IMR-90 (cell line): ENCODE measurements around the gene PLOD1. TPM values are rescaled to one million over a fixed set of nuclear protein-coding genes. Genes with fewer than 3 reads are reported as not detected.

Source experiments
- ATAC-seq: fragments of 200-7000 bp; cut with Tn5 transposase; 2 replicates; pipeline ENCODE4 v1.9.1; 2020; ENCODE audit warnings: low read depth, mild to moderate bottlenecking, moderate library complexity
- BruUV-seq: library from RNA; stranded (reverse); fragments of 400-500 nt; replicated peaks from 2 replicates; lab custom pipeline; 2021; lab: Mats Ljungman, UMichigan
- CTCF ChIA-PET: fragments of 300-600 bp; formaldehyde crosslinking; extraction: SDS; loops from one replicate; lab custom pipeline; 2021; ENCODE audit warnings: antibody characterized with exemption; lab: Yijun Ruan, JAX
- POLR2A ChIA-PET: fragments of 300-600 bp; sonication (Branson Sonifier 250); formaldehyde crosslinking; loops from one replicate; lab custom pipeline; 2022; ENCODE audit warnings: antibody characterized with exemption; ENCODE audit not compliant: unreplicated experiment; lab: Charles Lee
- DNase-seq: peaks from one replicate; pipeline ENCODE4 v3.0.0; 2013
- H2AFZ ChIP-seq: replicated peaks from 2 replicates; pipeline ENCODE3; 2013; ENCODE audit warnings: low read length, mild to moderate bottlenecking; ENCODE audit not compliant: poor library complexity
- H2AK5ac ChIP-seq: 2 replicates; pipeline ENCODE4 v1.6.1; 2013; ENCODE audit warnings: low read depth, low read length, inconsistent platforms
- H2AK9ac ChIP-seq: replicated peaks from 2 replicates; pipeline ENCODE3; 2013; ENCODE audit warnings: mild to moderate bottlenecking, low read depth, low read length, moderate library complexity; ENCODE audit not compliant: poor library complexity
- H2BK120ac ChIP-seq: 2 replicates; pipeline ENCODE4 v1.6.1; 2013; ENCODE audit warnings: low read depth, low read length, inconsistent platforms
- H2BK15ac ChIP-seq: 3 replicates; pipeline ENCODE4 v1.6.1; 2013; ENCODE audit warnings: low read depth, low read length, inconsistent platforms
- H2BK20ac ChIP-seq: 2 replicates; pipeline ENCODE4 v1.6.1; 2013; ENCODE audit warnings: low read depth, mild to moderate bottlenecking, inconsistent platforms, low read length, moderate library complexity
- H2BK5ac ChIP-seq: 2 replicates; pipeline ENCODE4 v1.6.1; 2013; ENCODE audit warnings: mild to moderate bottlenecking, low read depth, low read length, inconsistent platforms; ENCODE audit not compliant: poor library complexity, severe bottlenecking
- H3K14ac ChIP-seq: replicated peaks from 2 replicates; pipeline ENCODE4 v1.6.1; 2013; ENCODE audit warnings: low read depth, low read length, inconsistent platforms
- H3K18ac ChIP-seq: 2 replicates; pipeline ENCODE4 v1.6.1; 2013; ENCODE audit warnings: low read depth, low read length, control low read depth
- H3K23ac ChIP-seq: 2 replicates; pipeline ENCODE4 v1.6.1; 2013; ENCODE audit warnings: low read depth, low read length, inconsistent platforms
- H3K27ac ChIP-seq: 2 replicates; pipeline ENCODE4 v1.5.1; 2013; ENCODE audit warnings: mild to moderate bottlenecking, control low read depth, low read length; ENCODE audit not compliant: insufficient read depth
- H3K27me3 ChIP-seq: 2 replicates; pipeline ENCODE4 v1.6.1; 2013; ENCODE audit warnings: low read length; ENCODE audit not compliant: control insufficient read depth, insufficient read depth
- H3K36me3 ChIP-seq: 2 replicates; pipeline ENCODE4 v1.6.1; 2013; ENCODE audit warnings: low read length, mixed read lengths; ENCODE audit not compliant: control insufficient read depth, insufficient read depth
- H3K4ac ChIP-seq: 2 replicates; pipeline ENCODE4 v1.6.1; 2013; ENCODE audit warnings: low read depth, low read length, inconsistent platforms
- H3K4me1 ChIP-seq: 2 replicates; pipeline ENCODE4 v1.6.1; 2013; ENCODE audit warnings: low read length, mixed read lengths; ENCODE audit not compliant: control insufficient read depth, insufficient read depth
- H3K4me2 ChIP-seq: 2 replicates; pipeline ENCODE4 v1.6.1; 2013; ENCODE audit warnings: low read depth, mild to moderate bottlenecking, control low read depth, low read length, moderate library complexity
- H3K4me3 ChIP-seq: 2 replicates; pipeline ENCODE4 v1.5.1; 2013; ENCODE audit warnings: low read depth, mild to moderate bottlenecking, control low read depth, low read length, moderate library complexity; ENCODE audit not compliant: insufficient read depth
- H3K56ac ChIP-seq: 2 replicates; pipeline ENCODE4 v1.6.1; 2013; ENCODE audit warnings: low read length, inconsistent platforms; ENCODE audit not compliant: insufficient read depth; ENCODE audit errors: extremely low read depth
- H3K79me1 ChIP-seq, 2 experiments: 2 replicates each; pipeline ENCODE4 v1.6.1; 2013; ENCODE audit warnings: low read length in 2 of 2, inconsistent platforms in 1 of 2, low read depth in 1 of 2
- H3K9ac ChIP-seq: 2 replicates; pipeline ENCODE4 v1.6.1; 2013; ENCODE audit warnings: low read depth, low read length, control low read depth
- H3K9me1 ChIP-seq: 2 replicates; pipeline ENCODE4 v1.6.1; 2013; ENCODE audit warnings: low read length, inconsistent platforms; ENCODE audit not compliant: insufficient read depth
- H3K9me3 ChIP-seq: 2 replicates; pipeline ENCODE4 v1.6.1; 2013; ENCODE audit warnings: low read length; ENCODE audit not compliant: control insufficient read depth, insufficient read depth
- H4K20me1 ChIP-seq: 2 replicates; pipeline ENCODE4 v1.6.1; 2013; ENCODE audit warnings: low read length, inconsistent platforms; ENCODE audit not compliant: insufficient read depth
- H4K5ac ChIP-seq: 2 replicates; pipeline ENCODE4 v1.6.1; 2013; ENCODE audit warnings: mild to moderate bottlenecking, low read depth, low read length, control low read depth
- H4K8ac ChIP-seq, 2 experiments: 2 replicates each; pipeline ENCODE4 v1.6.1; 2013; ENCODE audit warnings: low read depth in 2 of 2, low read length in 2 of 2, control low read depth in 1 of 2, inconsistent platforms in 1 of 2
- H4K91ac ChIP-seq: 2 replicates; pipeline ENCODE4 v1.6.1; 2013; ENCODE audit warnings: low read depth, low read length, inconsistent platforms; ENCODE audit not compliant: insufficient read depth
- BHLHE40 ChIP-seq: fragments of 150-350 bp; IDR thresholded peaks from 2 replicates; pipeline ENCODE4 v1.6.1; 2016; ENCODE audit warnings: mild to moderate bottlenecking, low read depth, low read length
- CEBPB ChIP-seq: IDR thresholded peaks from 2 replicates; pipeline ENCODE4 v1.6.1; 2012; ENCODE audit warnings: low read depth, low read length, improper control_type of control experiment
- CTCF ChIP-seq: conservative IDR thresholded peaks from 2 replicates; pipeline ENCODE4 v1.5.1; 2012; ENCODE audit warnings: mild to moderate bottlenecking, low read depth, low read length, improper control_type of control experiment
- FOS ChIP-seq: fragments of 150-350 bp; IDR thresholded peaks from 2 replicates; pipeline ENCODE4 v1.6.1; 2016; ENCODE audit warnings: low read depth, low read length
- MAFK ChIP-seq: IDR thresholded peaks from 2 replicates; pipeline ENCODE4 v1.6.1; 2012; ENCODE audit warnings: low read depth, low read length, improper control_type of control experiment
- MXI1 ChIP-seq: IDR thresholded peaks from 2 replicates; pipeline ENCODE4 v1.6.1; 2012; ENCODE audit warnings: low read depth, mild to moderate bottlenecking, low read length, moderate library complexity, borderline replicate concordance
- NFE2L2 ChIP-seq: fragments of 150-350 bp; IDR thresholded peaks from 2 replicates; pipeline ENCODE4 v1.6.1; 2016; ENCODE audit warnings: low read depth, mild to moderate bottlenecking, low read length
- POLR2A ChIP-seq: IDR thresholded peaks from 2 replicates; pipeline ENCODE4 v1.6.1; 2012; ENCODE audit warnings: mild to moderate bottlenecking, low read depth, low read length
- RAD21 ChIP-seq: IDR thresholded peaks from 2 replicates; pipeline ENCODE4 v1.6.1; 2012; ENCODE audit warnings: low read length, improper control_type of control experiment
- RCOR1 ChIP-seq: IDR thresholded peaks from 2 replicates; pipeline ENCODE4 v1.6.1; 2012; ENCODE audit warnings: mild to moderate bottlenecking, low read length, improper control_type of control experiment; ENCODE audit not compliant: insufficient replicate concordance
- RFX5 ChIP-seq: IDR thresholded peaks from 2 replicates; pipeline ENCODE4 v1.8.0; 2012; ENCODE audit warnings: low read depth, mild to moderate bottlenecking, low read length, moderate library complexity
- SMC3 ChIP-seq: fragments of 150-350 bp; IDR thresholded peaks from 2 replicates; pipeline ENCODE4 v1.6.1; 2016; ENCODE audit warnings: low read depth, mild to moderate bottlenecking, antibody characterized with exemption, low read length, moderate library complexity
- USF2 ChIP-seq: fragments of 150-350 bp; IDR thresholded peaks from 2 replicates; pipeline ENCODE4 v1.6.1; 2017; ENCODE audit warnings: mild to moderate bottlenecking, antibody characterized with exemption, low read length, low read depth
- WGBS, 2 experiments: methylation state at CpG; one replicate each; pipeline versions ENCODE4 v1.1.5 to v1.1.7; 2013; ENCODE audit warnings: missing lambda C conversion rate in 2 of 2; ENCODE audit not compliant: insufficient read length in 1 of 2; ENCODE audit errors: extremely low coverage in 2 of 2; 5-methylcytosine and 5-hydroxymethylcytosine counted together
- dilution Hi-C: fragments of 300-500 bp; cut with HindIII; formaldehyde crosslinking; loops from one replicate; pipeline ENCODE4 v1.14.3; 2018; ENCODE audit warnings: low sequenced_read_pairs; ENCODE audit not compliant: unreplicated experiment
- in situ Hi-C: fragments of 300-500 bp; cut with MboI; formaldehyde crosslinking; loops from 3 replicates; pipeline ENCODE4 v1.14.3; 2019; ENCODE audit warnings: low sequenced_read_pairs, inconsistent platforms, mixed read lengths
- intact Hi-C: fragments of 100-400 bp; cut with micrococcal nuclease; formaldehyde crosslinking; loops from 2 replicates; pipeline ENCODE4 v1.10.0; 2022
- polyA plus RNA-seq, 3 experiments: library from polyadenylated mRNA; depleted of rRNA; stranded (reverse); fragments of >200 nt; gene quantifications; 2 replicates each; pipeline ENCODE4 v1.2.3, GENCODE V29; 2012; ENCODE audit warnings: low replicate concordance in 1 of 3
- total RNA-seq: library from RNA; depleted of rRNA; stranded (reverse); fragments of >200 nt; gene quantifications from 2 replicates; pipeline ENCODE4 v1.2.3, GENCODE V29; 2012

PLOD1 gene
- total and polyA plus RNA-seq, 2 of the 4 experiments (the other 2 are of a cell fraction) = 283 to 609 TPM

GRCh38 chr1:11886986-11887665 is 47.4 kb upstream of the PLOD1 start:
- Histone ChIP-seq H3K18ac (no peak overlapping the region), H4K8ac (no peak overlapping the region), H4K20me1 (no peaks in the 10 kb centered on the region), H2AFZ (no peak overlapping the region), H3K4me1 (no peaks in the 10 kb centered on the region), H2BK5ac (no peak overlapping the region), H3K9ac (no peak overlapping the region), H4K91ac (no peak overlapping the region), H2BK15ac (no peak overlapping the region), H3K4me2 (no peak overlapping the region), H2AK5ac (no peak overlapping the region), H3K23ac (no peak overlapping the region), H3K9me1 (no peaks in the 10 kb centered on the region), H2AK9ac (no peak overlapping the region), H3K14ac (no peak overlapping the region), H3K4ac (no peak overlapping the region), H3K27ac (no peak overlapping the region), H2BK120ac (no peak overlapping the region), H2BK20ac (no peak overlapping the region), H4K5ac (no peak overlapping the region), H3K27me3 (peaks cover 48% of the 10 kb centered on the region), H3K79me1 (no peaks in the 10 kb centered on the region), H3K36me3 (no peaks in the 10 kb centered on the region), H3K56ac (no peak overlapping the region), H3K9me3 (no peaks in the 10 kb centered on the region; the same call in 1 of the 2 replicates), H3K4me3 (no peak overlapping the region)
- TF ChIP-seq RFX5 = no peak
- no peak for TF ChIP-seq CEBPB
- no peak for TF ChIP-seq BHLHE40
- TF ChIP-seq RAD21 = no peak
- TF ChIP-seq CTCF = no peak
- TF ChIP-seq FOS = no peak
- TF ChIP-seq USF2 = no peak
- no peak for TF ChIP-seq POLR2A
- TF ChIP-seq NFE2L2 = no peak
- no peak for TF ChIP-seq RCOR1
- no peak for TF ChIP-seq MXI1
- no peak for TF ChIP-seq SMC3
- TF ChIP-seq MAFK = no peak
- BruUV-seq = no TSS peak
- in situ Hi-C loops (no loop called here), dilution Hi-C loops (no loop called here), intact Hi-C loops (no loop called here)
- DNase-seq (no peak), ATAC-seq (no peak)
- CTCF ChIA-PET = interaction anchor here (0.8 kb wide), 1 partner anchor 49 kb away, joined by 3 read pairs; no protein-coding TSS in a partner anchor
- POLR2A ChIA-PET = interaction anchor here (1.2 kb wide), 1 partner anchor 21 kb away, joined by 3 read pairs; no protein-coding TSS in a partner anchor
- 78% methylated on average over 9 of the region's 19 CpGs; no CpG with 5 or more reads in 1 of the 2 experiments for WGBS, 2 experiments
